Stimulated activated CD8-positive, alpha-beta memory T cell treated with anti-CD3 and anti-CD28 coated beads, Interleukin-7, amount 100 ng/mL, for 24 hours (primary cell): ENCODE measurements around the gene NSMCE1.
A peak's percentile ranks its signal among the peaks of the same experiment; 100 is the strongest.

ENCODE experiments used
- DNase-seq: peaks from one replicate; pipeline ENCODE4 v3.0.0-alpha.2; 2020; ENCODE audit warnings: low read depth

NSMCE1 gene

DNA sequence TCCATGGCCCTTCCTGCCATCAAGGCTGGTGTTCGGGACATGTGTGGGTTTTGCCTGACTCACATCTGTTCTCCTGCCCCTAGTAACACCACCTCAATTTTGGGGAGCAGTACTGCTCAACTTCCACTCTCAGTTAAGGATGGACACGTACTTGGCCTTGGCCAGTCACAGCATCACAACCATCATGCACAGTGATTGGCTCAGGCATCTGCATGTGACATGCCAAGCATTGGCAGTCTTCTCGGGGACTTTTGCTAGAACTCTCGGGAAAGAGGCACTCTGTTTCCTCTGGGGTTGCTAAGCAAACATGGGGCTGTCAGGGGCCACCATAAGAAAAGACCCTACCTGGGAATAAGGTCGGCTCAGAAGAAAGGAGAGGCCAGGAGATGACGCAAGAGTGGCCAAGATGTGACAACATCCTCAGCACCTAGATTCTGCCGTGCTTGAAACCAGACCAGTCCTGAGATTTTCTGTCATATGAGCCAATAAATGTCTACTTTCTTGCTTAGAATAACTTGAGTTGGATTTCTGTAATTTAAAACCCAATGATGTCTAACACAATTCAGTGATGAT, 77.1 kb downstream of the NSMCE1 start:
- DNase-seq, result no peak

DNA sequence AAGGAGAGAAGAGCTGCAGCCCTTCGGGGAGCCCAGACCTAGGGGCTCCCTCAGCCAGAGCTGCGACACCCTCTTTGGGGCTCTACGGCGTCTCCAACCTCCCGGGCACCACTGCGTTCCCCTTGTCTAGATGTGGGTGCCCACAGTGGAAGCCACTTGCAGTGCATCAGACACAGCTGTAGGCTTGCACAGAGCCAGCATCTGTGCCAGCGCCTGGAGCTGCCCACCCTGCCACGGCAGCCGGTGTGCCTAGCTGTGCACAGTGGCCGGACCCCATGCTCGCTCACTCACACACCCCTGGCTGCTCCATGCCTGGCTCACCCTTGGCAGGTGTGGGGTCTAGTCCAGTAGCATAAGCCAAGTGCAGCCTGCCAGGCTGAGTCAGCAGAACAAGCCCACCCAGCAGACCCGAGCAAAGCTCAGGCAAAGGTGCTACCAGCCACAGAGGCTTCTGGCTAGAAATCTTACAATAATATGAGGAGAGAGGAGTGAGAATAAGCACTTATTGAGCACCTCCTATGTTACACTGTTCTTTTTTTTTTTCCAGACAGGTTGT, 78.2 kb downstream of the NSMCE1 start:
- DNase-seq, result no peak

DNA sequence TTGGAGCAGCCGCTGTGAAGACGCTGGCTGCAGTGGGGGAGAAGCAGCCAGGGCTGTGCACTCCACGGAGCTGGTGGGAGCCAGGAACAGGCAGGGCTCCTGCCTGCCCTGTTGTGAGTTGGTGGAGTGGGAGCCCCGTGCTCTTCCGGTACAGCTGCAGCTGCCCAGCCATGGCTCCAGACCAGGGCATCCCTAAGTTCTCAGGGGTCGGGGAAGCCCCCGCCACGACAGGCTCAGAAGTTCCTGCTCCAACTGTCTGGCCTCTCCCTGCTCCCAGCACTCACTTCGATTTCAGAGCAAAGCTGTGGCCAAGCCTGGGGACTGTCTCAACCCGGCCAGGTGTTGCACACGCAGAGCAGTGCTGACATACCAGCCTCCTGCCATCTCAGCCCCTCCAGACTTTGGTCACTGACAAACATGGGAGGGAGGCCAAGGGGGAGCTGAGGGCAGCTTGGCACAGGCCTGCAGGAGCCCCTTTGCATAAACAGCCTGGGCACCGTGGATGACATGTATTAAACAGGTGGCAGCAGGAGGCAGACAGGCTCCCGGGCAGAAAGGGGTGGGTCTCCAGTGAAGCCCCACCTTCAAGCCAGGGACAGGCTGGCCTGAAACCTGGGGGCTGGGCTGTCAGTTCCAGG, 79.1 kb downstream of the NSMCE1 start:
- no peak for DNase-seq

DNA sequence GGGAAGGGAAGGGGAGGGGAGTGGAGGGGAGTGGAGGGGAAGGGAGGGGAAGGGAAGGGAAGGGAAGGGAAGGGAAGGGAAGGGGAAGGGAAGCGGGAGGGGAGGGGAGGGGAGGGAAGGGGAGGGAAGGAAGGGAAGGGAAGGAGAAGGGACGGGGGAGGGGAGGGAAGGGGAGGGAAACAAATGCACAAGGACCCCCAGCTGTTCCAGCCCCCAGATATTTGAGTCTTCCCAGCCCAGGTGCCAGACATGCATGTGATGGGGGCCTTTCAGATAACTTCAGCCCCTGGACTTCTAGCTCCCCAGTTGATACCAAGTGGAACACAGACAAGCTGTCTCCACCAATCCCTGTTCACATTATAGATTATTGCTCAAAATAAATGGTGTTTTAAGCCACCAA, 79.9 kb downstream of the NSMCE1 start:
- no peak for DNase-seq

DNA sequence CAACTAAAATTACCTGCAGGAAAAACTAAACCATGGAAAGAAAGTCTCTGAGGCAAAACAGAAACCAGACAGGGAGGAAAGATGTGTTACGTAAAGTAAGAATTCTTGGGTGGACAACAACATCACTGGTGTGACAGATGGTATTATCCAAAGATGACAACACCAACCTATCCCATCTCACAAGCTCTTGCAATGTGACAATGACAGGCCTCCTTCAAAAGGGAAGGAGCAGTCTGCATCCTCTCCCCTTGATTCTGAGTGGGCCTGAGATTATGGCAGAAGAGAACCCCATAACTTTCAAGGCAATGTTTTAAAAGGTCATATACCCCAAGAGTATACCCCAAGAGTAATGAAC, 82.8 kb downstream of the NSMCE1 start:
- DNase-seq, result no peak

DNA sequence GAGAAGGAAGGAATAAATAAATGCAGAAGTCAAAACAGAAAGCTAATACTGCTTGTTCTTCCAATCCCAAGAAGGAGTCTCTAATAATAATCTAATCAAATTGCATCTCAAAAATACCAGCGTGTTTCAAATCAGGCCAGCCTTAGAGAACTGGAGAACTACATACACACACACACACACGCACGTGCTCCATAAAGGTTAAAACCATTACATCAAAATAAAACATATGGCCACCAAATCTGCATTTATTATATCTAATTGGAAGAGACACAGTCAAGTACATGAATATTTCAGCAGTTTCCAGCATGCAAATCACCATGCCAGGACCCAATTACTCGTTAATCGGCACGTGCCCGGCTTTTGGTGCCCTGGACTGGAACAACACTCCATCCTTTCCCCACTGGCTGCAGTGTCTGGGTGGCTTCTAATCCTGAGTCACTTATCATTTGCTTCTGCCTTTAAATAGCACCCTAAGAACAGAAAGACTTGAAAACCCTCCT, 85.6 kb downstream of the NSMCE1 start:
- no peak for DNase-seq

DNA sequence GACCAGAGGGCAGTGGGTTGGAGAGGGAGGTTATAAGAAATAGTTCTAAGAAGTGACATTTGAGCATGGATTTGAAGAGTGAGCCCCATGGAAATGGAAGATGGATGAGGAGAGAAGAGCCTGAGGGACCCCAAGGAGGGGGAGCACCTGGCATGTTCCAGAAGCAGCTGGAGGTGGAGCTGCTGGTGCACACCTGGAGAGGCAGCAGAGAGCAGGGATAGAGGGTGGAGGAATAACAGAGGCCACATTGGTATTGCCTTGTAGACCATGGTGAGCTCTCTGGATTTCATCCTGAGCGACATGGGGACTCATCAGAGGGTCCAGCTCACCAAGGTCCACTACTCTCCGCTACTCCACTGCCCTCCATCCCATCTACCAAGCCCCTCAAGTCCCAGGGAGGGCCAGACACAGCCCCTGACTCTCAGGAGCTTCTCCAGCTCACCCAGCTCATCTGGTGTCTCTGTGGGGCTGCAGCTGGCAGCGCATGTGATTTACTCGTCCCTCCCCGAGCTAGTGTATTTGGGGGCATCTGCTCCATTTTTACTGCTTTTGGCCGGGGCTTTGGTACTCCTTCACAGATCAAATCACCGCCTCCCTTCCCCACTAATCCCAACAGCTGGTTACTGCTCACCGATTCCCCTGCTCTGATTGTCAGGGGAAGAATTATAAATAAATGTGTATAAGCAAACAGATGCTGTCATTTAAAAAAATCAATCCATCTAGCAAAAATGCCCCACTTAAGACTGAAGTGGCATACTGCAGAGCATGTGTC, 87.4 kb downstream of the NSMCE1 start:
- DNase-seq, result no peak

DNA sequence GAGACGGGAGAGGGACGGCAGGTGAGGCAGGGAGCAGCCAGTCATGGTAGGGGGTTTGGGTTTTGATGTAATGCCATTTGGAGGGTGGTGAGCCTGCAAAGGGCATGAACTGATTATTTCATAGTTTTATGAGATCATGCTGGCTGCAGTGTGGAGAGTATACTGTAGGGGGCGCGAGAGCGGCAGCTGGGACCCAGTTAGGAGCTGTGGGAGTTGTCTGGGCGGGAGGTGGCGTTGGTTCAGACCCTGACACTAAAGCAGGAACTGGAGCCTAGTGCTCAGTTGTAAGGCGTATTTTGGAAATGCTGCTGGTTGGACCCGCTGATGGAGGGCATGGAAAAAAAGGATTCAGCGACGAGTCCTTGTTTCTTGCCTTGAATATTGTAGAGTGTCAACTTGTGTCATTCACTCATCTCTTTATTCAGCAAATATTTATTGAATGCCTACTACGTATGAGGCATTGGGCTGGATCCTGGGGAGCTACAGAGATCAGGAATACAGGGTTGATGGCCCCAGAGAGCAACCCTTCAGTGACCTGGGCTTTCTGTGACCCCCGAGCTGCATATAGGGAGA, 89.0 kb downstream of the NSMCE1 start:
- peak; percentile 76 for DNase-seq

DNA sequence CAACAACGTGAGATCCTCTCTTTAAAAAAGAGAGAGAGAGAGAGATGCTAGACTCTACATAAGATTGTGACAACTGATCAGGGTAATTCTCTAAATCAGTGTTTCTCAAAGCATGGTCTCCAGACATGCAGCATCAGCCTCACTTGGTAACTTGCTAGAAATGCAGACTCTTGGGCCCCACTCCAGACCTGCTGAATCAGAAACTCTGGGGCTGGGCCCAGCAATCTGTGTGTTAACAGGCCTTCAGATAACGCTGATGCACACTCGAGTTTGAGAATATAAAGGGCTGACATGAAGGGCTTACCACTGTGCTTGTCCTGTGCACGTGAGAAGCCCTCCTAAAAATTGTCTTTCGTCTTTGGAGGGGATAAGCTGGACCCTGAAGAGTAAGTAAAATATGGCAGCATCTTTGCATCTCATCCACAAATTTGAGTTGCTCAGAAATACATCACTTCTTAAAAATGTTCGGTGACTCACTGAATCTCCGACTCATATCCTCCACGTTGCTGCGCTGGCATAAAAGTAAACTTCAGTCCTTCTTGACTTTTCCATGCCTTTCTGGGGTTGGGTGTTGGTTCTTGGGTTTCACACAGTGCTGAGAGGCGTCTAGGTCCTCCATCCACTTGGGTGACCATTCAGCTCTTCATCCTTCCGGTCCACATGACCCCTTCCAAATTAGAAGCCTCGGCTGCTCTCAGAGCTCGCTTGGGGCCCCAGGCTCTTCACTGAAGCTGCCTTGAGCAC, 91.4 kb downstream of the NSMCE1 start:
- no peak for DNase-seq

DNA sequence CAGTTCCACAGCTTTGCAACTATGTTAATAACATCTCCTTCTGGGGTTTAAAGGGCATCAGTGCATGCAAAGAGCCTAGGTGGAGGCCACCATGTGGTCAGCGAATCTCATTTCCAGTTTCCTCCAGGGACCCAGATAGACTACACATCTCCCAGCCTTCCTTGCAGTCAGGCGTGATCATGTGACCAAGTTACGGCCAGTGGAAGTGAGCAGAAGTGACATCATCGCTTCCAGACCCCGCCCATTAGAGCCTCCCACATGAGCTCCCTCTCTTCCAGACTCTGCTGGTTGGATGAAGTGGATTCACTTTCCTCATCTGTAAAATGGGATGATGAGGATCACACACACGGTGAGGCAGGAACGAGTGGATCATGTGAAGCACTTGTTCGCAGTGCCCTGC, 92.7 kb downstream of the NSMCE1 start:
- DNase-seq, result no peak
